SK-N-SH (cell line): ENCODE data around the gene ZMPSTE24. TPM values are rescaled to one million over a fixed set of nuclear protein-coding genes. Genes with fewer than 3 reads are reported as not detected.

Source experiments
- CTCF ChIA-PET: fragments of 300-600, 350-600 bp; formaldehyde crosslinking; extraction: SDS; loops from one replicate; lab custom pipeline; 2021; lab: Yijun Ruan, JAX
- POLR2A ChIA-PET: fragments of 350-600 bp; sonication (Branson Sonifier 250); formaldehyde crosslinking; extraction: SDS; loops from one replicate; lab custom pipeline; 2020; ENCODE audit warnings: antibody characterized with exemption, inconsistent platforms; lab: Yijun Ruan, JAX
- DNase-seq: peaks from one replicate; pipeline ENCODE4 v3.0.0; 2012
- H2AFZ ChIP-seq: fragments of 200-600 bp; sonication (generic); 2 replicates; pipeline ENCODE4 v1.8.1; 2016; ENCODE audit warnings: antibody characterized with exemption, mild to moderate bottlenecking, low read depth
- H3F3A ChIP-seq: fragments of 200-600 bp; sonication (generic); replicated peaks from 2 replicates; pipeline ENCODE3; 2016; ENCODE audit warnings: antibody characterized with exemption, mild to moderate bottlenecking; ENCODE audit not compliant: insufficient read depth
- H3K27ac ChIP-seq, 2 experiments: fragments of 200-500 bp in 1 of 2; fragments of 200-600 bp in 1 of 2; sonication (Bioruptor generic) in 1 of 2; sonication (generic), shearing (Covaris generic) in 1 of 2; 2 replicates each; pipeline versions ENCODE4 v1.5.1 to v1.6.1; 2014 to 2016; ENCODE audit warnings: low read depth in 2 of 2, inconsistent platforms in 1 of 2, low read length in 1 of 2, mild to moderate bottlenecking in 1 of 2, mixed read lengths in 1 of 2
- H3K27me3 ChIP-seq: fragments of 200-600 bp; sonication (generic), shearing (Covaris generic); 2 replicates; pipeline ENCODE4 v1.6.1; 2016; ENCODE audit warnings: mixed run types; ENCODE audit not compliant: insufficient read depth
- H3K36me3 ChIP-seq, 2 experiments: fragments of 200-500 bp in 1 of 2; fragments of 200-600 bp in 1 of 2; sonication (Bioruptor generic) in 1 of 2; sonication (generic) in 1 of 2; replicated peaks in 1 of 2; 2 replicates each; pipeline versions ENCODE3 to v1.5.1; 2014 to 2016; ENCODE audit warnings: low read length in 1 of 2, mild to moderate bottlenecking in 1 of 2; ENCODE audit not compliant: insufficient read depth in 2 of 2, control insufficient read depth in 1 of 2
- H3K4me1 ChIP-seq, 2 experiments: fragments of 200-500 bp in 1 of 2; fragments of 200-600 bp in 1 of 2; sonication (Bioruptor generic) in 1 of 2; sonication (generic), shearing (Covaris generic) in 1 of 2; 2 replicates each; pipeline versions ENCODE4 v1.5.1 to v1.6.1; 2014 to 2016; ENCODE audit warnings: low read depth in 1 of 2, low read length in 1 of 2, mixed run types in 1 of 2; ENCODE audit not compliant: insufficient read depth in 2 of 2, control insufficient read depth in 1 of 2
- H3K4me2 ChIP-seq: fragments of 200-600 bp; sonication (generic), shearing (Covaris generic); 2 replicates; pipeline ENCODE4 v1.6.1; 2017; ENCODE audit warnings: mixed run types
- H3K4me3 ChIP-seq, 2 experiments: fragments of 200-500 bp in 1 of 2; fragments of 200-600 bp in 1 of 2; sonication (Bioruptor generic) in 1 of 2; sonication (generic), shearing (Covaris generic) in 1 of 2; 2 replicates each; pipeline versions ENCODE4 v1.5.1 to v1.8.1; 2014 to 2016; ENCODE audit warnings: low read depth in 2 of 2, inconsistent platforms in 1 of 2, low read length in 1 of 2, mild to moderate bottlenecking in 1 of 2, mixed read lengths in 1 of 2, moderate library complexity in 1 of 2
- H3K79me2 ChIP-seq: fragments of 200-600 bp; sonication (generic); 2 replicates; pipeline ENCODE4 v1.8.1; 2017; ENCODE audit warnings: mild to moderate bottlenecking; ENCODE audit not compliant: insufficient read depth
- H3K9ac ChIP-seq: fragments of 200-600 bp; sonication (generic); 2 replicates; pipeline ENCODE4 v1.6.1; 2017; ENCODE audit warnings: mixed run types
- H3K9me2 ChIP-seq: fragments of 200-600 bp; sonication (generic); 2 replicates; pipeline ENCODE4 v1.6.1; 2017; ENCODE audit warnings: mixed run types
- H3K9me3 ChIP-seq: fragments of 200-600 bp; sonication (generic); 2 replicates; pipeline ENCODE4 v1.6.1; 2017; ENCODE audit warnings: mixed run types, mild to moderate bottlenecking, moderate library complexity
- H4K20me1 ChIP-seq: fragments of 200-600 bp; sonication (generic); 2 replicates; pipeline ENCODE4 v1.6.1; 2017; ENCODE audit warnings: mild to moderate bottlenecking, mixed run types; ENCODE audit not compliant: insufficient read depth
- CHD2 ChIP-seq: fragments of 150-350 bp; IDR thresholded peaks from 2 replicates; pipeline ENCODE4 v1.6.1; 2018; ENCODE audit warnings: low read length; ENCODE audit not compliant: partially characterized antibody
- FOXM1 ChIP-seq: IDR thresholded peaks from 2 replicates; pipeline ENCODE4 v1.4.0; 2012; ENCODE audit warnings: low read depth, mild to moderate bottlenecking
- GABPA ChIP-seq: IDR thresholded peaks from 2 replicates; pipeline ENCODE4 v1.4.0; 2012; ENCODE audit warnings: low read depth, mild to moderate bottlenecking
- GATA2 ChIP-seq: sonication (generic); formaldehyde crosslinking; IDR thresholded peaks from 2 replicates; pipeline ENCODE4 v1.5.0; 2020; ENCODE audit warnings: mild to moderate bottlenecking, missing genetic modification reagents
- MEF2A ChIP-seq: IDR thresholded peaks from 2 replicates; pipeline ENCODE4 v1.4.0; 2012; ENCODE audit warnings: low read depth, borderline replicate concordance
- NFIC ChIP-seq: IDR thresholded peaks from 2 replicates; pipeline ENCODE4 v1.4.0; 2012; ENCODE audit warnings: borderline replicate concordance
- RAD21 ChIP-seq: IDR thresholded peaks from 2 replicates; pipeline ENCODE4 v1.6.1; 2012; ENCODE audit warnings: mild to moderate bottlenecking, low read length
- RCOR1 ChIP-seq: fragments of 150-350 bp; IDR thresholded peaks from 2 replicates; pipeline ENCODE4 v1.6.1; 2017; ENCODE audit warnings: antibody characterized with exemption, low read length
- RXRA ChIP-seq: IDR thresholded peaks from 2 replicates; pipeline ENCODE4 v1.4.0; 2012; ENCODE audit warnings: low read depth, mild to moderate bottlenecking, borderline replicate concordance
- SMC3 ChIP-seq: IDR thresholded peaks from 2 replicates; pipeline ENCODE4 v1.6.1; 2012; ENCODE audit warnings: low read depth, low read length, improper control_type of control experiment
- TAF1 ChIP-seq: IDR thresholded peaks from 2 replicates; pipeline ENCODE4 v1.6.1; 2012; ENCODE audit warnings: low read depth, mild to moderate bottlenecking, low read length, moderate library complexity, borderline replicate concordance
- WGBS: methylation state at CpG from one replicate; pipeline ENCODE4 v1.1.6; 2017; ENCODE audit warnings: low lambda C conversion rate; 5-methylcytosine and 5-hydroxymethylcytosine counted together
- polyA plus RNA-seq, 3 experiments: library from polyadenylated mRNA; depleted of rRNA; stranded (reverse); fragments of >200 nt; gene quantifications; 2 replicates each; pipeline ENCODE4 v1.2.3, GENCODE V29; 2012
- TF ChIP-seq, protein P1 (sequence below): fragments of 200-600 bp; sonication (generic); IDR thresholded peaks from 2 replicates; pipeline ENCODE4 v1.6.1; 2017; ENCODE audit warnings: antibody characterized with exemption, mild to moderate bottlenecking, moderate library complexity
- TF ChIP-seq, protein P2 (sequence below): IDR thresholded peaks from 2 replicates; pipeline ENCODE4 v1.4.0; 2012; ENCODE audit warnings: low read depth, borderline replicate concordance
- TF ChIP-seq, protein P3 (sequence below): IDR thresholded peaks from 2 replicates; pipeline ENCODE4 v1.6.1; 2012; ENCODE audit warnings: mild to moderate bottlenecking, low read depth, low read length, moderate library complexity
- TF ChIP-seq, protein P4 (sequence below): IDR thresholded peaks from 2 replicates; pipeline ENCODE4 v1.4.0; 2012; ENCODE audit warnings: low read depth

The ZMPSTE24 gene
- polyA plus RNA-seq, 1 of the 3 experiments (the other 2 are of a cell fraction): 13.7 TPM

DNA sequence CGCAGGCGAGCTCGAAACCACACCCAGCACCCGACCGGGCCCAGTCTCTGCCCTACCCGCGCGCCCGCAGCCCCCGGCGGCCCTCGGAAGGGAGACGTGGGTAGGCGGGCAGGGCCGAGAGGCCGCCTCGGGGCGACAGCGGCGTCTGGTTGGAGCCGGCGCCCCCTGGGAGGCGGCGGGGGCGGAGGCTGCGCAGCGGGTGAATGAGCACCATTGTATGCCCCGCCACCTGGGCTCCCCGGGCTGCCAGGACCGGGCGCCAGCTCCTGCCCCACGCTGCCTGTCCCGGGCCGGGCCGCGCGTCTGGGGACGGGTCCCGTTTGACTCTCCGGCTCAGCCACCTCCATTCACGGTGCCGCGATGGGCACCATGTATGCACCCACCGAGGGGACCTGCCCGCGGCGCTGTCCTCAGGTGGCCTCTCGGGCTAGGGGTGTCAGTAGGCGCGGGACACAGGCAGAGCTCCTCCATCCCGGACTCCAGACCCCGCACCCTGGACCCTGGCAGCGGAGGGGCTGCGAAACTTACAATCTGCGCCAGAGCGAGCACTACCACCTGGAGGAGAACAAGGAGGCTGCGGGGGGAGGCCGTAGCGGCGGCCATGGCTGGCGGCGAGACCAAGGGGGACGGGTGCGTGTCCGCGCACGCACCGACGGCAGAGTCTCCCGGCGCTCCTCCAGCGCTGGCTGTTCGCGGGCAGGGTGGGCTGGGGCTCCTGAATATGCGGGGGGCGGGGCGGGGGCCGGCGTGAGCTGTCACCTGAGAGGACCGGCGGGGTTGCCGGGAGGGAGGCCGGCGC lies 58.8 kb downstream of the ZMPSTE24 start, which contains the start of gene COL9A2:
TSS of gene COL9A2 (minus strand) at position 692 of the 799 bp plus-strand sequence. CDS start at position 603, 89 bp downstream.
- Histone ChIP-seq H3K9me3 (no peaks in the 10 kb centered on the region), H3K79me2 (no peaks in the 10 kb centered on the region), H2AFZ (peak within 1 kb of the TSS; percentile 88; the same call in 1 of the 2 replicates), H3K9ac (no peak within 1 kb of the TSS), H4K20me1 (no peaks in the 10 kb centered on the region), H3K4me3 (peak within 1 kb of the TSS; percentile 44 to 48), H3K9me2 (no peaks in the 10 kb centered on the region), H3F3A (no peaks in the 10 kb centered on the region), H3K4me2 (peak within 1 kb of the TSS; percentile 65), H3K36me3 (no peaks in the 10 kb centered on the region), H3K4me1 (peaks cover 0 to 6% of the 10 kb centered on the region in 2 experiments; a peak in 1 of 4 replicates)
- 27% methylated on average over 3 of the region's 84 CpGs for WGBS
- POLR2A ChIA-PET: interaction anchor here (1.4 kb wide), 1 partner anchor 22 kb away, joined by 5 read pairs; no protein-coding TSS in a partner anchor
- CTCF ChIA-PET: interaction anchor here (0.8 to 12.5 kb wide), 14 partner anchors 12 to 238 kb away, joined by 3 to 150 read pairs (median 6); no protein-coding TSS in a partner anchor
- peak; percentile 85 for DNase-seq
- TF ChIP-seq GABPA (no peak), NFIC (no peak), GATA2 (CRISPR knock-in tag) (no peak), SMC3 (no peak), RCOR1 (no peak)
- TF ChIP-seq, protein P1, sequence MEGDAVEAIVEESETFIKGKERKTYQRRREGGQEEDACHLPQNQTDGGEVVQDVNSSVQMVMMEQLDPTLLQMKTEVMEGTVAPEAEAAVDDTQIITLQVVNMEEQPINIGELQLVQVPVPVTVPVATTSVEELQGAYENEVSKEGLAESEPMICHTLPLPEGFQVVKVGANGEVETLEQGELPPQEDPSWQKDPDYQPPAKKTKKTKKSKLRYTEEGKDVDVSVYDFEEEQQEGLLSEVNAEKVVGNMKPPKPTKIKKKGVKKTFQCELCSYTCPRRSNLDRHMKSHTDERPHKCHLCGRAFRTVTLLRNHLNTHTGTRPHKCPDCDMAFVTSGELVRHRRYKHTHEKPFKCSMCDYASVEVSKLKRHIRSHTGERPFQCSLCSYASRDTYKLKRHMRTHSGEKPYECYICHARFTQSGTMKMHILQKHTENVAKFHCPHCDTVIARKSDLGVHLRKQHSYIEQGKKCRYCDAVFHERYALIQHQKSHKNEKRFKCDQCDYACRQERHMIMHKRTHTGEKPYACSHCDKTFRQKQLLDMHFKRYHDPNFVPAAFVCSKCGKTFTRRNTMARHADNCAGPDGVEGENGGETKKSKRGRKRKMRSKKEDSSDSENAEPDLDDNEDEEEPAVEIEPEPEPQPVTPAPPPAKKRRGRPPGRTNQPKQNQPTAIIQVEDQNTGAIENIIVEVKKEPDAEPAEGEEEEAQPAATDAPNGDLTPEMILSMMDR: no peak
- TF ChIP-seq, all 33 proteins: peak for 0
- Histone ChIP-seq H3K27ac (no peak within 1 kb of the TSS), H3K27me3 (no peaks in the 10 kb centered on the region; the same call in 1 of the 2 replicates)

DNA sequence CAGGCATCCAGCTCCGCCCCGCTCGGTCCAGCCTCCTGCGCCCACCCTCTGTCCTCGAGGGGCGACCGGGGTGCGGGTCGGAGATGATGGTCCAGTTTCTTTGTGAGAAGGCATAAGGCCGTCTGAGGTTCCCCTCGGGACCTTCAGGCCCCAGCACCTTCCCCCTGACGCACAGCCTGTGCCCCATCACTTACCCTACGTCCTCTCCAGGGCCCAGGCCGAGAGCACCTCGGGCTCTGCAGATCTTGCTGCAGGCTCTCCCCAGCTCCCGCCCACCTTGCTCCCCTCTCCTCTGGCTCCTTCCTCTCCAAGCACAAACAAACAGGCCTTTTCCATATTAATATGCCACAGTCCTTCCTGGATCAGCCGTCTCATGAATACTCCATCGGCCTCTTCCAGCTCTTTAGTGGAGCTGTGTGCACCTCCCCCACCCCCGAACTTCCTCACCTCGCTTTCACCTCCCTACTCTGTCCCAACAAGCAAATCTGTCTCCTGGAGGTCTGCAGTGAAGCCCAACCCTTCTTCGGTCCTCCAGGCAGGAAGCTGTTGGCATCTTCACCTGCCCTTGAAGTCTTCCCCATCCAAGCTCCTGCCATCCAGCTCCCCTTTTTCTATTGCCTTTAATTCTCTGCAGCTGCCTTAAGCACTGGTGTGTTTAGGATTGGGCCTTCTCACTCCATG lies 59.5 kb downstream of the ZMPSTE24 start:
- ChIA-PET POLR2A (no interaction called here), CTCF (interaction anchor here (1.2 to 12.5 kb wide), 7 partner anchors 17 to 239 kb away, joined by 3 to 150 read pairs (median 14); no protein-coding TSS in a partner anchor)
- no peak overlapping the region for H3K4me2 ChIP-seq
- no peaks in the 10 kb centered on the region for H3F3A ChIP-seq
- H3K36me3 ChIP-seq: no peaks in the 10 kb centered on the region
- H3K79me2 ChIP-seq: no peaks in the 10 kb centered on the region
- H3K27ac ChIP-seq: no peak overlapping the region
- H3K4me1 ChIP-seq: peaks cover 0 to 6% of the 10 kb centered on the region in 2 experiments; a peak in 1 of 4 replicates
- no peaks in the 10 kb centered on the region for H3K9me2 ChIP-seq
- no peak for DNase-seq
- no peaks in the 10 kb centered on the region for H3K9me3 ChIP-seq
- no peaks in the 10 kb centered on the region for H4K20me1 ChIP-seq
- H3K4me3 ChIP-seq: no peak overlapping the region
- 89% methylated on average over 10 of the region's 21 CpGs for WGBS
- H3K27me3 ChIP-seq: no peaks in the 10 kb centered on the region; the same call in 1 of the 2 replicates
- H3K9ac ChIP-seq: no peak overlapping the region
- no peak overlapping the region for H2AFZ ChIP-seq
- TF ChIP-seq CHD2 (no peak), SMC3 (no peak), MEF2A (no peak), RAD21 (no peak), FOXM1 (no peak), RXRA (no peak), TAF1 (no peak)
- TF ChIP-seq, protein P2, sequence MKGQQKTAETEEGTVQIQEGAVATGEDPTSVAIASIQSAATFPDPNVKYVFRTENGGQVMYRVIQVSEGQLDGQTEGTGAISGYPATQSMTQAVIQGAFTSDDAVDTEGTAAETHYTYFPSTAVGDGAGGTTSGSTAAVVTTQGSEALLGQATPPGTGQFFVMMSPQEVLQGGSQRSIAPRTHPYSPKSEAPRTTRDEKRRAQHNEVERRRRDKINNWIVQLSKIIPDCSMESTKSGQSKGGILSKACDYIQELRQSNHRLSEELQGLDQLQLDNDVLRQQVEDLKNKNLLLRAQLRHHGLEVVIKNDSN: no peak
- TF ChIP-seq, protein P3, sequence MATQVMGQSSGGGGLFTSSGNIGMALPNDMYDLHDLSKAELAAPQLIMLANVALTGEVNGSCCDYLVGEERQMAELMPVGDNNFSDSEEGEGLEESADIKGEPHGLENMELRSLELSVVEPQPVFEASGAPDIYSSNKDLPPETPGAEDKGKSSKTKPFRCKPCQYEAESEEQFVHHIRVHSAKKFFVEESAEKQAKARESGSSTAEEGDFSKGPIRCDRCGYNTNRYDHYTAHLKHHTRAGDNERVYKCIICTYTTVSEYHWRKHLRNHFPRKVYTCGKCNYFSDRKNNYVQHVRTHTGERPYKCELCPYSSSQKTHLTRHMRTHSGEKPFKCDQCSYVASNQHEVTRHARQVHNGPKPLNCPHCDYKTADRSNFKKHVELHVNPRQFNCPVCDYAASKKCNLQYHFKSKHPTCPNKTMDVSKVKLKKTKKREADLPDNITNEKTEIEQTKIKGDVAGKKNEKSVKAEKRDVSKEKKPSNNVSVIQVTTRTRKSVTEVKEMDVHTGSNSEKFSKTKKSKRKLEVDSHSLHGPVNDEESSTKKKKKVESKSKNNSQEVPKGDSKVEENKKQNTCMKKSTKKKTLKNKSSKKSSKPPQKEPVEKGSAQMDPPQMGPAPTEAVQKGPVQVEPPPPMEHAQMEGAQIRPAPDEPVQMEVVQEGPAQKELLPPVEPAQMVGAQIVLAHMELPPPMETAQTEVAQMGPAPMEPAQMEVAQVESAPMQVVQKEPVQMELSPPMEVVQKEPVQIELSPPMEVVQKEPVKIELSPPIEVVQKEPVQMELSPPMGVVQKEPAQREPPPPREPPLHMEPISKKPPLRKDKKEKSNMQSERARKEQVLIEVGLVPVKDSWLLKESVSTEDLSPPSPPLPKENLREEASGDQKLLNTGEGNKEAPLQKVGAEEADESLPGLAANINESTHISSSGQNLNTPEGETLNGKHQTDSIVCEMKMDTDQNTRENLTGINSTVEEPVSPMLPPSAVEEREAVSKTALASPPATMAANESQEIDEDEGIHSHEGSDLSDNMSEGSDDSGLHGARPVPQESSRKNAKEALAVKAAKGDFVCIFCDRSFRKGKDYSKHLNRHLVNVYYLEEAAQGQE: no peak
- TF ChIP-seq, protein P4, sequence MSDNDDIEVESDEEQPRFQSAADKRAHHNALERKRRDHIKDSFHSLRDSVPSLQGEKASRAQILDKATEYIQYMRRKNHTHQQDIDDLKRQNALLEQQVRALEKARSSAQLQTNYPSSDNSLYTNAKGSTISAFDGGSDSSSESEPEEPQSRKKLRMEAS: no peak
